Stimulated activated CD4-positive, alpha-beta T cell treated with anti-CD3 and anti-CD28 coated beads, TNF-alpha, amount 100 ng/mL, for 24 hours (primary cell): ENCODE results near the gene TPPP3.
"Not testable (repeated sequence)": the region's sequence is repeated elsewhere in the genome, so short reads cannot be mapped to it uniquely, and the experiment has no call there.

Experiments
- DNase-seq, 3 experiments: peaks; one replicate each; pipeline ENCODE4 v3.0.0-alpha.2; 2020; ENCODE audit warnings: low read depth in 3 of 3

The TPPP3 gene

GRCh38 chr16:67390816-67391423, 2.4 kb downstream of the TPPP3 start:
- DNase-seq: no peak

DNA sequence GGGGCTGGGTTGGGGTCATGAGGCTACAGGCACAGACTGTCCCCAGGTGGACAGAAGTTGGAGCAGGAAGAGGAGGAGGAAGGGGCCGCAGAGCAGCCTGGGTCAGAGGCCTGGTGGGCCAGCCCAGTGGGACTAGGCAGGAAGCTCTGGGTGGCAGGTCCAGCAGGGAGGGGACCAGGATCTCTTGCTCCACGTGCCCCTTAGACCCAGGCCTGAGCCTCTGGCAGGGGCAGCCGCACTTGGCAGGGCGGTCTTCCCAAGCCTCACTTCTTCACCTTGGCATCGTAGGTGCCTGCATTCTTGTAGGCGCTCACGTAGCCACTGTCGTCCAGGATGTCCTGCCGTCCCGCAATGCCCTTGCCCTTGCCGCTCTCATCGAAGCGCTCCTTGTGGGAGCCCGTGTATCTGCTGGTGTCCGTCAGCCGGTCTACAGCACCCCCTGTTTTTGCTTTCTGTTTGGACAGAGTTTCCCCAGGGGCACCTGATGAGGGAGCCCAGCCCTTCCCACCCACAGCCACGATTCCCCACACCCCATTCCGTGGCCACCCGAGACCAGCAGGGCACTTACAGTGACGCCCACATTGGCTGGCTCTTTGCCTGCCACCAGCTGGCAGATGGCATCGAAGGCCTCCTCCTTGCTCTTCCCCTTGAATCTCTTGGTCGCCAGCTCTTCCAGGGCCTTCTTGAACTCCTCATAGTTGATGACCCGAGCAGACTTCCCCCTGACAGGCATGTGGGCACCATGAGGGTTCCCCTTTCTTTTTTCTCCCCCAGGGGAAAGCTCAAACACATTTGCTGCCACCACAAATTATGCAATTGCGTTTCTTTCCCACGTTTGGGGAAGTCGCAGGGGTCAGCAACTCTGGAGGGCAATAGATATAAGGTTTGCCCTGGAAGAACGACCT, 3.1 kb downstream of the TPPP3 start:
- DNase-seq: no peak

- DNase-seq: no peak
Observed at GRCh38 chr16:67388591-67388990, 4.7 kb downstream of the TPPP3 start.

- no peak for DNase-seq
Observed at GRCh38 chr16:67388191-67388590, 5.1 kb downstream of the TPPP3 start.

GRCh38 chr16:67387479-67388079, 5.7 kb downstream of the TPPP3 start:
- DNase-seq: no peak

- no peak for DNase-seq
Observed at GRCh38 chr16:67386861-67387455, 6.3 kb downstream of the TPPP3 start.

DNA sequence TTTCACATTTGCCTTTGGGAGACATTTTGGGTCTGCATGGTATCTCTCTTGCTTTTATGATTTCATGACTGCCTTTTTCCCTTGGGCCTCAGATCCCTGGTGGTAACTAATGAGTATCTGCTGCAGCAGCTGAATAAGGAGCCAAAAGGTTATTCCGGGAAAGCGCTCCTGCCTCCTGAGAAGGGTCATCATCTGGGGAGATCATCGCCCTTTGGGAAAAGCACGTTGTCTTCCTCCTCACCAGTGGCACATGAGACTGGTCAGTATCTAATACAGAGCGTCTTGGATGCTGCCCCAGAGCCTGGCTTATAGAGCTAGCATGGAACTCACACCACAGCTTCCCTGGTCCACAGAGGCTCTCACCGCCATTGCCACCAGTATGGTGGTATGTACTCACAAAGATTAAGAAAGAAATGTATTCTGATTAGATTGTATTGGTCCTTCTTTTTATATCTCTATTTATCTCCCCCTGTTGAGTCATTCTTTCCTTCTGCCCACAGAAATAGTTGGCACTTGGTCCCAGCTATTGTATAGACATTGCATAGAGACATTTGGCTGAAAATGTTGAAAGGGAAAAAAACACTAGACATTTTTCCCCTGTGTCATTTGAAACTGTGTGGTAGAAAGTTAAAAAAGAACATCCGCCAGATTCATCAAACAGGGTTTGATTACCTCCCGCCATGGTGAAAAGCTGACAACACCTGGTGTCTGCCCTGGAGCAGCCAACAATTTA, 8.4 kb downstream of the TPPP3 start:
- no peak for DNase-seq

GRCh38 chr16:67383284-67383683, 10.0 kb downstream of the TPPP3 start:
- DNase-seq: no peak

DNA sequence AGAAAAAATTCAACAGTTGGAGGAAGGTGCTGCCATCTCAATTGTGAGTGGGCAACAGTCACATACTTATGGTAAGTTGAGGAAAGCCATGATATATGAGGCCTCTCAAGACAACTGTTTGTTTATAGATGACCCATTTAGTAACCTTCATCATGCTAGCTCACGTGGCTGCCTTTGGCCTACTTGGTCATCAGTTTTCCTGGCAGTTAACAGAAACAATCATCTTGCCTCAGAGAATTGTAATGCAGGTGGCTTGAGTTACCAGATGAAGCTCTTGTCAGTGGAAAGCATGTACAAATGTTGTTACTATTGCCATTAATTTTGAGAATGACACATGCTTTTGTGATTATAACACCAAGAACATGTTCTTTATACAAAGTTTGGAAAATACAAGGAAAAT, 14.7 kb downstream of the TPPP3 start:
- DNase-seq: no peak

DNA sequence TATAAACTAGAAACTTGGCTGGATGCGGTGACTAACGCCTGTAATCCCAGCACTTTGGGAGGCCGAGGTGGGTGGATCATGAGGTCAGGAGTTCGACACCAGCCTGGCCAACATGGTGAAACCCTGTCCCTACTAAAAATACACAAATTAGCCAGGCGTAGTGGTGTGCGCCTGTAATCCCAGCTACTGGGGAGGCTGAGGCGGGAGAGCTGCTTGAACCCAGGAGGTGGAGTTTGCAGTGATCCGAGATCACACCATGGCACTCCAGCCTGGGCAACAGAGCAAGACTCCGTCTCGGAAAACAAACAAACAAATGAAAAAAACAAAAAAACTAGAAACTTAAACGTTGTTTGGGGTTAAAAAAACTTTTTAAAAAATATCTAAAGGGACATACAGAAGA, 17.3 kb downstream of the TPPP3 start:
- DNase-seq: not testable (repeated sequence)

DNA sequence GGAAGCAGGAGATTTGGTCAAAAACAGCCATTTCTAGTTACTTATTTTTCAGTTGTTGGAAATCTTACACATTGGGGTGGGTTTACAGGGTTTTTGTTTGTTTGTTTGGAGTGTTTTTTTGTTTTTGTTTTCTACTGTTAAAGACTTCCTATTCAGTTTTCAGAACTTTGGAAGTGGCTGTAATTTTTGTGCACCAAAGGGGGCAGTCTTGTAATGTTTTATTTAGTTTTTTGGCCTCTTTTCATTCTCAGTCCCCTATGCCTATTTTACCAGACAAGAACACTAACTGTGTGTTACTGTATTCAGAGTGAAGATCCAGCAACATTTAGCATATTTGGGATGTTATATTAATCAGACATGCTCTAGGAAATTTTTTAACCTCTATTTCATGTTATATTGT, 20.6 kb downstream of the TPPP3 start:
- DNase-seq: no peak

GRCh38 chr16:67370661-67371060, 22.6 kb downstream of the TPPP3 start:
- DNase-seq: no peak

DNA sequence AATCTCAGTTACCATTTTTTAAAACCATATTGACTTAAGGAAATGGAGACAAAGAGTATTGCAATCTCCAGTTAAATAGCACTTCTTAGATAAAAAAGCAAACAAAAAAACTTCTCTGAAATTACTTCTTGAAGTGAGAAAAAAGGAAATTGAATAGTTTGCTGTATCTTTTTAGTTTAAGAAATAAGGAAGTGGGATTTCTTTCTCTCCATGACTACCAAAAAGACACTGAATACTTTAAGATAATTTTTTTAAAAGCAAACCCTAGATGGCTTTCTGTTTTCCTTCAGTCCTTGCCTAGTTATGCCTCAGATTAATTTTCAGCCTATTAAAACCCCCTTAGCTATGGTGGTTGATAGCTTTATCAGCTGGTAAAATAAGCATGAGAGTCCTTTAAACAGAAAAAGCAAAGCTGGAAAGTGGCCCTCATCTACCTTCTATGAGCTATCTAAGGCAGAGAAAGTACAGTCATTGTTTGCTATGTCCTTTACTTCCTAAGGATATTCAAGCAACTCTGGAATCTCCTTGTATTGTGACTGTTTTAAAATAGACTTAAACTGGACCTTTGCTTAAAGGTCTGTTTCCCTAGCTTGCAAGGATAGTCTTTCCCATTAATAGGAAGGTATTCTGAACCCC, 28.6 kb downstream of the TPPP3 start:
- DNase-seq: no peak

GRCh38 chr16:67361038-67361437, 32.3 kb downstream of the TPPP3 start:
- no peak for DNase-seq

GRCh38 chr16:67359540-67360269, 33.6 kb downstream of the TPPP3 start:
- DNase-seq: not testable (repeated sequence)

DNA sequence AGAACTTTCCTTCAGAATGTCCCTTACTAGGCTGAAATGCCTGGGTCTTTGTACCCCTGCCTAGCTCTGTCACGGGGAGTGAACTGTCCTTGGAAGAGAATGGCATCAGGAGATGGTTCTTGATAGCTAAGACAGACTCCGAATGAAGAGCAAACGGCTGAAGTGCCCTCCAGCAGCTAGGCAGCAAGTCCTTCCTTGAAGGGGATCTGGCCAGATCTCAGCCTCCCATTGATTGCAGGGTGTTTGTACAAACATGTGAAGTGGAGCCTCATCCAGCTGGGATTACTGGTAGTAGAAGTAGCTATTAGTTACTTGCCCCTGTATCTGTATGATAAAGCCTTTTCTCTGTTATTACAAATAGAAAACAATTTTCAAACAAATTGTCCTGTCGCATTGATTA, 35.7 kb downstream of the TPPP3 start:
- DNase-seq: no peak

GRCh38 chr16:67356396-67356795, 36.9 kb downstream of the TPPP3 start:
- no peak for DNase-seq

GRCh38 chr16:67352463-67352862, 40.8 kb downstream of the TPPP3 start:
- DNase-seq: not testable (repeated sequence)

- DNase-seq: no peak
Observed at GRCh38 chr16:67350324-67350723, 43.0 kb downstream of the TPPP3 start.

GRCh38 chr16:67349172-67349571, 44.1 kb downstream of the TPPP3 start:
- no peak for DNase-seq

- no peak for DNase-seq
Observed at GRCh38 chr16:67346341-67346740, 47.0 kb downstream of the TPPP3 start.
